Activated CD8-positive, alpha-beta memory T cell treated with anti-CD3 and anti-CD28 coated beads for 36 hours (primary cell): ENCODE results near the gene PRLR. TPM values are rescaled to one million over a fixed set of nuclear protein-coding genes. Genes with fewer than 3 reads are reported as not detected.

ENCODE experiments used
- CTCF ChIA-PET: fragments of 350-600 bp; sonication (Branson Sonifier 250); formaldehyde crosslinking; loops from one replicate; lab custom pipeline; 2021; ENCODE audit warnings: antibody characterized with exemption; lab: Charles Lee
- POLR2A ChIA-PET: fragments of 350-600 bp; sonication (Branson Sonifier 250); formaldehyde crosslinking; loops from one replicate; lab custom pipeline; 2021; ENCODE audit warnings: antibody characterized with exemption; lab: Charles Lee
- total RNA-seq, 2 experiments: library from RNA; stranded (reverse); gene quantifications; one replicate each; pipeline ENCODE4 v1.2.3, GENCODE V29; 2021

Gene PRLR
- total RNA-seq, 2 experiments from 2014 or later = not detected

DNA sequence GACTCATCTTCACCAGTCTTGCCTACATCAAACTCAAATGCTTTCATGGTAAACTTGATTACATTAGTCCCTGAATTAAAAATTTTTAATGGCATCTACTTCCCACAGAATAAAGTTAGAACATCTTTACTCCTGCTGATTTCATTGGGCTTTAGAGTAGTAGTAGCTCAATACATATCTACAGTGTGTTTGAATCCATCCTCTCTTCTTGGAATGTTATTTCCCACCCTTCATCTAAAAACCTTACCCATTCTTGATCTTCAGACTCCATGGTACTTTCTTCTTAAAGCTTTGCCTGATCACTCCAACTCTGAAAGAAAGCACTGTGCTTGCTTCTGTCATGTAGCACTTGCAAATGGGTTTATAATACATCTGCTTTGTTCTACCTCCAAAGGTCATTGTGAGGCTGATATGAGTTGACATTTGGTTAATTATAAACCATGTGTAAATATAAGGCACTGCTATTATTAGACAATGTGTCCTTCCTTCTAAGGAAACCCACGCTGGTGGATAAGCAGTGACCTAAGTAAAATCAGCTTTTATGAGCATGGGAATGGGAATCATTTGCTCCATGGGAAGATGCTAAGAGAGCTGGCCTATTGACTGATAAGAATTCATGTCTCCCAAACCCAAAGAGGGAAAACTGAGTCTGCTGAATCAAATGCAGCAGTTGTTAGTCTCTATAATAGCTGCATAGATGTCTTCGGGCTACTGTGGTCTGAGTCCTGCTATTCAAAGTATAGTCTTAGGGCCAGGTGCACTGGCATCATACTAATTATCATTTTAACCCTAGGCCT lies 7.5 kb upstream of the PRLR start:
- CTCF ChIA-PET = no interaction called here
- POLR2A ChIA-PET = no interaction called here

DNA sequence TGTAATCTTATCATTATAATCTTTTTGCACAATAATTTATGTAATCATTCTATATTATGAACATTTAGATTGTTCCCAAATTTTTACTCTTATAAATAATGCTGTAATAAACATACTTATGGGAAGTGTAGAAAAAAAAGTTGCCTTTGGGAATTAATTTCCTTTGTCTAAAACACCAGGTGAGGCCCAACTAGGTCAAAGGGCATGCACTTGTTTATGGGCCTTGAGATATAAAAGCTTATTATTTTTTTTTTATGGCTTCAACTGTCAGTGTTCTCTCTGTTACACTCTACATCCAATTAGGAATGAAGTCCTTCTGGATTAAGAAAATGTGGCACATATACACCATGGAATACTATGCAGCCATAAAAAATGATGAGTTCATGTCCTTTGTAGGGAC lies 6.5 kb upstream of the PRLR start:
- ChIA-PET CTCF (interaction anchor here (0.6 kb wide), 1 partner anchor 10 kb away, joined by 3 read pairs; no protein-coding TSS in a partner anchor), POLR2A (no interaction called here)

DNA sequence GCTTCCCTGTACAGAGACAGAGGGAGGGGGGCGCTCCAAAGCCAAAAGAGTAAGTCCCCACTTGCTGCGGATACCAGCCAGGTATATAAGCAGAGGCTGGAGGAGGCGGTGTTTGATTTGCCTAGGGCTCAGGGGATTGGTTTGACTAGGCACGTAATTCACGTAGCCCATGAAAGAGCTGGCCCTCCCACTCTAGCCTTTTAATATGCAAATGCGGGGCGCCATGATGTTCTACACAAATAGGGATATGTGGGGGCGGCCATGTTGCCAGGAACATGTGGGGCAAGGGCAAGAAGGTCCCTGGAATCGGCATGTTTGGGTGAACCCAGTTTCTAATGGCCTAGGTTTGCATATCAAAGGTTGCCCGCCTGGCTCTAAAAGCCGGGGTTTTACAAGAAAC lies 3.3 kb upstream of the PRLR start:
- ChIA-PET CTCF (no interaction called here), POLR2A (no interaction called here)

DNA sequence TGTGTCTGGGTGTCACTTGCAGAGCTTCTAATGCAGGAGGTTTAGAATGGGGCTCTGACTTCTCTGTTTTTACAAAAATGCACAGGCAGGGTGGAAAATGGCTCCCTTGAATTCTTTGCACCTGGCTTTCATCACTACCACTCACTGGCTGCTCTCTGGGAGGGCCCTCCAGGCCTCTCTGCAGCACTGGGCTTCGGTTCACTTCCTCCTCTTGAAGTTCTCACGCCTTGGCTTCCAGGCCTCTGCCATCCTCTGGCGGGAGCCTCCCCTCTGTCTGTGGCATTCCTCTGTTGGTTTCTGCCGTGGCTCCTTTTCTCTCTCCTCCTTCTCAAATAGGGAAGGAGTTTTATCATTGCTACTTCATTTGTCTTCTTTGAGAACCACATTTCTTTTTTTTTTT lies 2.8 kb upstream of the PRLR start:
- CTCF ChIA-PET = no interaction called here
- POLR2A ChIA-PET = no interaction called here

DNA sequence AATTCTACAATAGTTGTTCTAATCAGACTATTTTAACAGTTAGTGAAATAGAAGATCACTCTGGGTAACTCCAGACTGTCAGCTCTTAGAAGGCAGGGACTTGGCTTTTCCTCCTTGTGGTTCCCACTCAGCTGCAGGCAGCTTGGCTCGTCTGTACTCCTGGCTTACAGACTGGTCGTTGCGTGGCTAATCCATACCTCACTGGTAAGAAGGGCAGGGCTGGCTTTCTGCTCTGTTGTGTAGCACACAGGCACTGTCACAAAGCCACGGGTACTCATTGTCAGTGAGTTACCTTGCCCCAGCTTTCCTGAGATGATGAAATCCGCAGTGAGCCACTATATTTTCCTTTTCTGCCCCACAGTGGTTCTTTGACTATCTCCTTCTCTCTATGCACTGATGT lies 1.8 kb upstream of the PRLR start:
- CTCF ChIA-PET = no interaction called here
- POLR2A ChIA-PET = no interaction called here

DNA sequence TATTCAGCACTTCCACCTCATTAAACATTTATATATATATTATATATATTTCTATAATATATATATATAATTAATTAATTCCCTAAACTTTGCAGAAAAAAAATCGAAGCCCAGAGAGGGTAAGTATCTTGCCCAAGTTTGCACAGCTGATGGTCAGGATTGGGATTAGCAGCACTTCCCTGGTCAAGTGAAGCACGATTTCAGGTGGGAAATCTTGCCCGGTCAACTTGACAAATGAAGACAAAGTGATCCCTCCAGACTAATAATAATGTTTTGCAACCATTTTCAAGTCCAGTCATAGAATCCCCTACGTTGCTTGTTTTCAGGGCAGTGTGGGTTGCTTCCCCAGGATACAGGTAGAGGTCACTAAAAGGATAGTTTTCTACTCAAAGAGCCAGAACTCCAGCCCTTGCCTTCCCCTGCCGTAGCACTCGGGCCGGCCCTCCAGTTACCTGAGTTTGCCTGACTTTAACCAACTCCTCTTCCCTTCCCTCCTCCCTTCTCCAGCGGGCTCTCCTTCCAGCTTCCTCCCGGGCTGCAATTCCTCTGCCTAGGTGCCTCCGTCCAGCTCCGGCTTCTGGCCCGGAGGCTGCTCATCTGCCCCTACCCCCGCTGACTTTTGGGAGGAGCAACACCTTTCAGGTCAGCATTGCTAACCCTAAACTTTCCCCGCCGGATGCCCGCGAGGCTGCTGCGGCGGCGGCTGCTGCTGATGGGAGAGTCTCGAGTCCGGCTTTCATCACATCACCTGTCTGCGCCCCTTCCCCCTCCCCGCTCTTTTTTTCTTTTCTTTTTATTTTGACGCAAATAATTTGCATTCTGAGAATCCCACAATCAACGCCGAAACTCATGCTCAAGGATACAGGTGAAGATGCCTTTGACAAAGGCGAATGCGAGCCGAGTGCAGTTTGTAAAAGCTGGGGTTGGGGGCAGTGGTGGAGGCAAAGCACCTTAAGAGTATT lies 930 bp downstream of the PRLR start:
- CTCF ChIA-PET = no interaction called here
- POLR2A ChIA-PET = no interaction called here

DNA sequence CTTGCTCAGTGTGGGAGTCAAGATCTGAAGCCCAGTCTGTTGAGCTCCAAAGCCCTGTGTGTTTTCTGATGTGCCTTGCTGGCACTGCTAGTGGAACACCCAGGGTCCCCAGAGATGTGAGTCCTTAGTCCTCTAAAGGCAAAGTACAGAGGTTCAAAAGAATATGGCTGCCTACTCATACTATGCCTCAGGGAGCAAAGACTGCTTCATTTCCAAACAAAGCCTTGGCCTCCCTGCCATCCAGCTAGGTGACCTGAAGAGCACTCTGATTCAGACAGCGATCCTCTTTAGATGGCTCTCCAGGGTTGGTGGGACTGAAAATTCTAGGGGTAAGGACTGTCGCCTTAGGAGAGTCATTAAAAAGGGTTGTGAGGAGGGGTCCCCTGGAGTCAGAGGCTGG lies 2.0 kb downstream of the PRLR start:
- ChIA-PET POLR2A (no interaction called here), CTCF (interaction anchor here (0.6 kb wide), 1 partner anchor 734 kb away, joined by 3 read pairs; no protein-coding TSS in a partner anchor)

DNA sequence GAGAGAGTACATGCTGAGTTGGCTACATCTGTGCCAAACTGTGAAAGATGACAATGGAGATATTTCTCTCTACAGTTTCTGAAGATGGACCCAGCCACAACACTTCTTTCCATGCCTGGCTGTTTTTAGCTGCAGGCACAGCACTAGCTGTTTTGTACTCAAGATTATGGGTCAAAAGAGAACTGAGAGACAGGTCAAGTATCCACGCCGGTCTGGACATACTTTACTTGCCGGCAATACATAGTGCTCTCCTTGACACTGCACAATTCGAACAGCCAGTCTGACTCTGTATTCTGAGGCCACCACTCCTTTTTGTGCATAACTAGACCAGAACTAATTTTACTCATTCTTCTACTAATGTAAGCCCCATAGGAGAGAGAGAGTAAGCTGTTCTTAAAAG lies 2.6 kb downstream of the PRLR start:
- ChIA-PET CTCF (interaction anchor here (1.1 kb wide), 1 partner anchor 9 kb away, joined by 3 read pairs; no protein-coding TSS in a partner anchor), POLR2A (no interaction called here)

DNA sequence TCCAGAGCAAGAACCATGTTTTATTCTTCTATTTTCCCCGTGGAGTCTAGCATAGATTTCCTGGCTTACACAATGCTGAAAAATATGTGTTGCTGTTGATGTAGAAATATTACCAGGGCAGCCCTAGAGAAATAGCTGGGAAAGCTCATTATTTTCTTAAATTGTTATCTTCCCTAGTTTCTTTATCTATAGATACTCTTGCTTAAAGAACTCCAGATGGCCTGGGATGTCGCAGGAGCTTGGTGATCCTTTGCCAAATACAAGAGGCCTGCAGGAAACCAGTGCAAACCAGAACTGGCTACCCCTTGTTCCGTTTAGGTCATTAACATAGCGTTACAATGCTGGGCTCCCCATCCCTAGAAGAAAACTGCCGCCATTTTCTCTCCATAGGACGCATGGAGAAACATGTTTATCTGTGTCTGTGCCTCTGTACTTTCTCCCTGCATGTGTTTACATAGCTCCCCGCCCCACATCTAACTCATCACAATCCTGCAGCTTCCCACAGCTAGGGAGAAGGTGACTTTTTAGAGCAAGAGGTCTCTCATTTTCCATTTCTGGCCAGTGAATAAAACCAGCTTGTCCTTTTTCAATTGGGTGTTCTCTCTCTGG lies 6.4 kb downstream of the PRLR start:
- ChIA-PET CTCF (interaction anchor here (1.4 kb wide), 1 partner anchor 41 kb away, joined by 3 read pairs; no protein-coding TSS in a partner anchor), POLR2A (no interaction called here)

DNA sequence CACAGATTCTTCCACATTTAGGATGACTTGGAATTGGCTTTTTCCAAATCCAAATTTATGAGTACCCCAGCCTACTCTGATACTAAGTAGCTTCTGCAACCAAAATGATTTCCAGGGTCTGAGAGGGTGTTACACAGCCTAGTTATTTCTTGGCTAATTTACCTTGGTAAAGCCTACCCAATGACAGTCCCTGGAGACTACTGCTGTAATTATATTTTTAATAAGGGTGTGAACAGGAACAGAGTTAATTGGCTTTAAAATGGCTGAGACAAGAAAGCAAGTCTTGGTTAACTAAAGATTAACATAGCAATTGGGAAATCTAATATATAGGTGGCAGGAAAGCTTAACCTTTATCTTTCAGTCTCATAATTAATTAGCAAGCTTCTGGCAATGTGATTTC lies 9.3 kb downstream of the PRLR start:
- CTCF ChIA-PET = no interaction called here
- POLR2A ChIA-PET = no interaction called here

DNA sequence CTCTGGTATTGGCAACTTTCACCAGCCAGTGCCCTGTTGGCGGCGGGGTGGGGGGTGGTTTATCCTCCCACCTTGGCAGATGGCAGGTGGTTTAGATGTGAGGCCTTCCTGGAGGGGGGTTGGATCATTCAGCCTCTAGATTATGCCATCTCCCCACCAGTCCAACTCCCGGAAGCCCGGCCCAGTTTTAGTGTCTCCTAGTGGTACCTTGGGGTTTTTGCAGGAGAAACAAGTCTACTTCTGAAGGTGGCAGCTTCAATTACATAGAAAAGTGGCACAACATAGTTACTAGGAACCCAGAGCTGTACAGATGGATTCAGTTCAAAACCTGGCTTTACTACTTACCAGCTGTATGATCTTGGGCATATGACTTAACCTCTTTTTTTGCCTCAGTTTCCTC lies 11.3 kb downstream of the PRLR start:
- POLR2A ChIA-PET = no interaction called here
- CTCF ChIA-PET = no interaction called here

DNA sequence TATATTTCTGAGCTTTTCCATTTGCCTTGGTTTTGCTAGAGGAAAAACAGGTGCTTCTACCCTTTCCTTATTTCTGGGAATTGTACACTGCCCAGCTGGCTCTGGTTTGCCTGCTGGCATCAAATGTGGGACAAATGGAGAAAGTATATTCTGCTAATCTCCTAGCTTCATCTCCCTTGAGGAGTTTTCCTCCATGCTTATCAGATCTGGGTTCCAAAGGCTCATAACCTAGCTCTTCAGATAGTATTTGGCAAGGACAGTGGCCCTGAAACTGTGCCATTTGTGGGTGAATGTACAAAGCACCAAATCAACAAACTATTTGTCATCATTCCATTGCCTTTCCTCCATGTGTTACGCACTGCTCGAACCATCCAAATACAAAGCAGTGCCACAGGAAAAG lies 16.2 kb downstream of the PRLR start:
- POLR2A ChIA-PET = no interaction called here
- CTCF ChIA-PET = no interaction called here

DNA sequence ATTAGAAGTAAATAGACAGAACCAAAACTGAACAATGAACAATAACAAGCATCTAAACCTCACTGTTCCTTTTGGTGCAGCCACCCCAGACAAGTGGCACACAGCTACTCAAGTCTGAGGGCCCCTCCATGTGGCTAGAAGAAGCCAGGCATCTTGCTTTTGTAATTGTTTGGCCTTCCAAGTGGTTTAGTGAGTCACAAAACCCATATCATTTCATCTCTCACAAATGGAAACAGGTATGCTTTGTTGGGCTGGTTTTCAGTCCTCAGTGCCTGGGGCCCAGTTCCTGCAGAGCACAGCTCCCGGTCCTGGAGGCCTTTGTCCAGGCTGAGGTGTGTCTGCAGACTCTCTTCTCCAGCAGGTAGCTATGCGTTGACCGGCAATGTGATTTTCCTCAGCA lies 16.7 kb downstream of the PRLR start:
- CTCF ChIA-PET = no interaction called here
- POLR2A ChIA-PET = no interaction called here

DNA sequence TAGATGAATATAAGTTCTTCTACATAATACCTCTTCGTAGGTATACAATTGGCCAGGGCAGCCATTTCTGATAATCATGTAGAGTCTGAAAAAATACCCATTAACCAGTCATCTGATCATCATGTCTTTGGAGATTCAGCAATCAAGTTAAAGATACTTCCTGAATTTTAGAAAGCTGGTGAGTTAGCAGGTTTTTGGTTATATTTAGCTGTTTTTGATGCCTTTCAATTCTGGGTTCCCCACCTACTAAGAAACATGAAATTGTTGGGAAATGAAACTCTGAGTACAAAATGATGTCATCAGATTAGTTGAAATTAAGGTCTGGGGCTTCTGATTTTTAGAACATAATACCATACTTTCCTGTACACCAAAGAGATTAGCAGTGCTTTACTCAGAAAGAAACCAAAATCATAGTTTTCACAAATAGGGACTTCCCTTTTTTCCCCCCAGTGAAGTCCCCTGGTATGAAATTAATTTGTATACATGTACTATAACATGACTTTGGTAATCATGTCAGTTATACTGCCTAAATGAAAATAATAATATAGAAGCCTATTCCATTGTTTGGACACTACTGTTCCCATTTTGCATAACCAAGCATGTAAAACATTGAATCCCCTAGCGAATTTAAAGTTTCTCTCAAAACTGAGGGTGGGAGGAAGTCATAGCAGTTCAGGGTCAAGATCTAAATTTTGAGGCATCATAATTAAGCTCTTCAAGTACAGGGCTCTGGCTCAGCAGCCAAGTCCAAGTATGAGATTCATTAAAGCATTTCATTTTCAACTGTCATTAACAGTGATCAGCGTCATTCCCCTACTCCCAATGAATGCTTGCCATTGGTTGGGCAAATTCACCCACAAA lies 17.9 kb downstream of the PRLR start:
- POLR2A ChIA-PET = no interaction called here
- CTCF ChIA-PET = no interaction called here

DNA sequence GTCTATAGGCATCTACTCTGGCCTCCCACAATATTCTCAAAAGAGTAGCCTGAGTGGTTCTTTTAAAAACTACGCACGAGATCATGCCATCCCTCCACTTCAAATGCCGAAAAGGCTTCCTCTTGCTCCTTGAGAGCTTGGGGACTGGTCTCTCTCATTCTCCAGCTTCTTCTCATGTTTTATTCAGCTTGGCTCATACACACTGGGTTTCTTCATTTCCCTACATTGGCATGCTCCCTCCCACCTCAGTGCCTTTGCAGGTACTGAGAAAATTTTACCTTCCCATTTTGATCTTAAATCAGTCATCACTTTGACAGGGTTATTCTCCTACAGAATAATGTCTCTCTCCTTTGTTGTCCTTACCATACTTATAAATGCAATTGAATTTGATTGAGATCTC lies 20.4 kb downstream of the PRLR start:
- POLR2A ChIA-PET = interaction anchor here (0.5 kb wide), 1 partner anchor 259 kb away, joined by 4 read pairs; no protein-coding TSS in a partner anchor
- CTCF ChIA-PET = no interaction called here

DNA sequence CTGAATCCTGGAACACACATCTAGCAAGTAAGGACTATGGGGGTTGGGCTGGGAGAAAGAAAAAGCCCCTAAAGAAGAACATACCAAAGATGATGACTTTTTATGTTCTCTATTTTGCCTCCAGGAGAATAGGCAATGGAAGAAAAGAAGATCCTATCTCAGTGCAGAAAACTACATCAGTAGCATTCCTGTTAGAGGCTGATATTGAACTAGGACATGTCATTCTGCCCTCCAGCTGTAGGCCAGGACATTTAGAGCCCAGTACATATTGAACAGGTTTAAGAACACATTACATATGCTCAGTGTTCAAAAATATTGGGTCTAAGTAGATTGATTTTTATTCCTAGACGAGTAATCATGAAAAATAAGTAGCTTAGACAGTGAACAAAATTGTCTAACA lies 24.7 kb downstream of the PRLR start:
- ChIA-PET POLR2A (no interaction called here), CTCF (no interaction called here)

DNA sequence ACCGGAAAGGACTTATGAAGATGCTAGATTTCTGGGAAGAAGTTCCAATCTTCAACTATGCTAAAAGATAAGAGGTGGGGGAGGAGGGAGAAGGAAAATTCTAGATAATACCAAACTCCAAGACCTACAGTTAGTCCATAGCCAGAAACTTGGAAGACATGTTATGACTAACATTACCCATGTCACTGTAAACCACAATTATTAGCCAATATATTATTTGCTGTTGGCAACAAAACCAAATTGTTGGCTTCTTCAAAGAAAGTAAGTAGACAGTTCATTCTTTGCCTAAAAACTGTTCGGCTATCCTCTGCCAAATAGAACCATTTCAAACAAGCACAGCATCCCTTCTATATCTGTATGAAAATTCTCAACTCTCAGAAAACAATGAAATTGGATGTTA lies 25.1 kb downstream of the PRLR start:
- POLR2A ChIA-PET = no interaction called here
- CTCF ChIA-PET = no interaction called here

DNA sequence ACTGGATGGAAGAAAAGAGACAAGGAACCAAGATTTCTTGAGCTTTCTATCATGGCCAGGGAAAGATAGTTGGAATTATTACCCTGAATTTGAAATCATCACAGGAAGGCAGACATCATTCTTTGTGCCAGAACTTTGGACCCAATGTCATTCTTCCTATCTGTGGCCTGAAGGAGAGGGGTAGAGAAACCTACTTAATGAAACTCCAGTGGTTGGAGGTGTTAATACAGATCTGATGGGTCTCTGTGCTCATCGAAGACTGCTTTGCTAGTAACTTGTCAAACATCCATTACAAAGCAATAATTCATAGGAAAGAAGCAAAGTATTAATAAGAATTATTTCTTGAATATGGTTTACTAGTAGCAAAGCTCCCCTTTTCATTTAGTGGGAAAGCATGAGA lies 26.9 kb downstream of the PRLR start:
- CTCF ChIA-PET = interaction anchor here (0.7 to 1.0 kb wide), 3 partner anchors 9 to 1026 kb away, joined by 3 read pairs; no protein-coding TSS in a partner anchor
- POLR2A ChIA-PET = no interaction called here
